Measurements from ENCODE around the gene CFAP100. TPM values are rescaled to one million over a fixed set of nuclear protein-coding genes. Genes with fewer than 3 reads are reported as not detected.

CFAP100 gene
- total RNA-seq, 1 donor from 2014 or later: not detected

- no peaks in the 10 kb centered on the region for H3K36me3 ChIP-seq
- no peaks in the 10 kb centered on the region for H3K79me2 ChIP-seq (ENCODE audit: low read depth)
- H3K4me3 ChIP-seq: no peak overlapping the region
- Mint-ChIP-seq H3K9me3 (peaks cover 2% of the 10 kb centered on the region), H3K36me3 (peaks cover 1% of the 10 kb centered on the region), H3K4me1 (peaks cover 13% of the 10 kb centered on the region), H3K27ac (no peak overlapping the region), H3K4me3 (no peak overlapping the region), H3K27me3 (ENCODE audit: insufficient read depth, low read depth) (no peaks in the 10 kb centered on the region)
- TF ChIP-seq, protein P1, sequence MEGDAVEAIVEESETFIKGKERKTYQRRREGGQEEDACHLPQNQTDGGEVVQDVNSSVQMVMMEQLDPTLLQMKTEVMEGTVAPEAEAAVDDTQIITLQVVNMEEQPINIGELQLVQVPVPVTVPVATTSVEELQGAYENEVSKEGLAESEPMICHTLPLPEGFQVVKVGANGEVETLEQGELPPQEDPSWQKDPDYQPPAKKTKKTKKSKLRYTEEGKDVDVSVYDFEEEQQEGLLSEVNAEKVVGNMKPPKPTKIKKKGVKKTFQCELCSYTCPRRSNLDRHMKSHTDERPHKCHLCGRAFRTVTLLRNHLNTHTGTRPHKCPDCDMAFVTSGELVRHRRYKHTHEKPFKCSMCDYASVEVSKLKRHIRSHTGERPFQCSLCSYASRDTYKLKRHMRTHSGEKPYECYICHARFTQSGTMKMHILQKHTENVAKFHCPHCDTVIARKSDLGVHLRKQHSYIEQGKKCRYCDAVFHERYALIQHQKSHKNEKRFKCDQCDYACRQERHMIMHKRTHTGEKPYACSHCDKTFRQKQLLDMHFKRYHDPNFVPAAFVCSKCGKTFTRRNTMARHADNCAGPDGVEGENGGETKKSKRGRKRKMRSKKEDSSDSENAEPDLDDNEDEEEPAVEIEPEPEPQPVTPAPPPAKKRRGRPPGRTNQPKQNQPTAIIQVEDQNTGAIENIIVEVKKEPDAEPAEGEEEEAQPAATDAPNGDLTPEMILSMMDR (IDR thresholded peaks at IDR 0.05): no peak
- TF ChIP-seq EZH2phosphoT487 (IDR thresholded peaks at IDR 0.05): no peak
- no peak for TF ChIP-seq EZH2 (IDR thresholded peaks at IDR 0.05)
- no peaks in the 10 kb centered on the region for H4K20me1 ChIP-seq (ENCODE audit: low read depth)
- no peak overlapping the region for H2AFZ ChIP-seq (replicated peaks)
- no peaks in the 10 kb centered on the region for H3K27me3 ChIP-seq
- no peaks in the 10 kb centered on the region for H3F3A ChIP-seq (ENCODE audit: low read depth)
- no peak overlapping the region for H3K4me2 ChIP-seq
- peaks cover 12% of the 10 kb centered on the region for H3K4me1 ChIP-seq
- H3K9ac ChIP-seq: no peak overlapping the region
- DNase-seq (ENCODE audit: low spot score): no peak
- no peak overlapping the region for H3K27ac ChIP-seq
- H3K9me3 ChIP-seq (ENCODE audit: low read depth): no peaks in the 10 kb centered on the region
These were observed 21.2 kb downstream of the CFAP100 start for GRCh38 chr3:126415661-126416591.

- DNase-seq (ENCODE audit: low spot score): no peak
These were observed 22.2 kb downstream of the CFAP100 start for GRCh38 chr3:126416943-126417342.

GRCh38 chr3:126417515-126417914 is 22.8 kb downstream of the CFAP100 start:
- Mint-ChIP-seq H3K27me3 (ENCODE audit: insufficient read depth, low read depth) (no peaks in the 10 kb centered on the region), H3K27ac (peak overlapping the region; percentile 37), H3K36me3 (peaks cover 1% of the 10 kb centered on the region), H3K4me3 (no peak overlapping the region), H3K9me3 (peaks cover 2% of the 10 kb centered on the region), H3K4me1 (peaks cover 13% of the 10 kb centered on the region)
- Histone ChIP-seq H3K27me3 (no peaks in the 10 kb centered on the region), H3F3A (ENCODE audit: low read depth) (no peaks in the 10 kb centered on the region), H3K9me3 (ENCODE audit: low read depth) (no peaks in the 10 kb centered on the region), H2AFZ (replicated peaks) (no peak overlapping the region), H3K4me2 (no peak overlapping the region), H3K36me3 (no peaks in the 10 kb centered on the region), H3K79me2 (ENCODE audit: low read depth) (no peaks in the 10 kb centered on the region), H3K4me1 (peaks cover 12% of the 10 kb centered on the region), H4K20me1 (ENCODE audit: low read depth) (no peaks in the 10 kb centered on the region), H3K9ac (no peak overlapping the region), H3K4me3 (no peak overlapping the region), H3K27ac (no peak overlapping the region)
- no peak for TF ChIP-seq EZH2phosphoT487 (IDR thresholded peaks at IDR 0.05)
- TF ChIP-seq, protein P1 (IDR thresholded peaks at IDR 0.05): no peak
- no peak for TF ChIP-seq EZH2 (IDR thresholded peaks at IDR 0.05)
- no peak for DNase-seq (ENCODE audit: low spot score)

More at GRCh38 chr3:126416943-126417342, 22.2 kb downstream of the CFAP100 start:
- H3K4me1 Mint-ChIP-seq: peaks cover 13% of the 10 kb centered on the region
- peaks cover 2% of the 10 kb centered on the region for H3K9me3 Mint-ChIP-seq
- Histone ChIP-seq H3K4me3 (no peak overlapping the region), H3K9me3 (ENCODE audit: low read depth) (no peaks in the 10 kb centered on the region), H4K20me1 (ENCODE audit: low read depth) (no peaks in the 10 kb centered on the region), H3K79me2 (ENCODE audit: low read depth) (no peaks in the 10 kb centered on the region), H3K9ac (no peak overlapping the region), H3K27me3 (no peaks in the 10 kb centered on the region), H3K4me2 (no peak overlapping the region), H3K4me1 (peaks cover 12% of the 10 kb centered on the region), H3K36me3 (no peaks in the 10 kb centered on the region), H3F3A (ENCODE audit: low read depth) (no peaks in the 10 kb centered on the region), H2AFZ (replicated peaks) (no peak overlapping the region), H3K27ac (no peak overlapping the region)
- H3K36me3 Mint-ChIP-seq: peaks cover 1% of the 10 kb centered on the region
- H3K27me3 Mint-ChIP-seq (ENCODE audit: insufficient read depth, low read depth): no peaks in the 10 kb centered on the region
- no peak overlapping the region for H3K4me3 Mint-ChIP-seq
- TF ChIP-seq EZH2phosphoT487 (IDR thresholded peaks at IDR 0.05): no peak
- no peak for TF ChIP-seq EZH2 (IDR thresholded peaks at IDR 0.05)
- TF ChIP-seq, protein P1 (IDR thresholded peaks at IDR 0.05): no peak
- H3K27ac Mint-ChIP-seq: peak overlapping the region; percentile 37

Measured in neural progenitor cell (in vitro differentiated cells).